GM19455 (cell line): ENCODE measurements around the gene SLC7A10.
"Not testable (repeated sequence)": the region's sequence is repeated elsewhere in the genome, so short reads cannot be mapped to it uniquely, and the experiment has no call there.

Experiments
- ATAC-seq: cut with Tn5 transposase; IDR thresholded peaks from one replicate; pipeline ENCODE4 v1.9.1; 2021; ENCODE audit not compliant: unreplicated experiment

SLC7A10 gene

DNA sequence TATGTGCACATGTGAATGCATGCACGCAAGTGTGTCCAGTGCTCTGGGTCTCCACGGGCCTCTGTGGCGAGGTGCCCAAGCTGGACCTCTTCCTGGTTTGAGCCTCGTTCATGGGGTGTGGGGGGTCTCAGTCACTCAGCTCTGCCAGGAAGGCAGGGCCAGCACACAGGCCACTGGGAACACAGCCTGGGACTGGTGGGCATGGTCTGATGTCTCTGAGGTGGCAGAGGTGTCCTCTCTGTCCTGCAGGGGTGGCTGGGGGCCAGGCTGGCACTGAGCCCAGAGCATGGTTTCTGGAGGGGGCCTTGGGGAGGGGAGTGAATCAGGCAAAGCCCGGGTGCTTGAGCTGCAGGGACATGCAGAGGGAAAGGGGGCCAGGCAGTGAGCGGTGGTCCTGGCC lies 22.1 kb downstream of the SLC7A10 start:
- no peak for ATAC-seq

DNA sequence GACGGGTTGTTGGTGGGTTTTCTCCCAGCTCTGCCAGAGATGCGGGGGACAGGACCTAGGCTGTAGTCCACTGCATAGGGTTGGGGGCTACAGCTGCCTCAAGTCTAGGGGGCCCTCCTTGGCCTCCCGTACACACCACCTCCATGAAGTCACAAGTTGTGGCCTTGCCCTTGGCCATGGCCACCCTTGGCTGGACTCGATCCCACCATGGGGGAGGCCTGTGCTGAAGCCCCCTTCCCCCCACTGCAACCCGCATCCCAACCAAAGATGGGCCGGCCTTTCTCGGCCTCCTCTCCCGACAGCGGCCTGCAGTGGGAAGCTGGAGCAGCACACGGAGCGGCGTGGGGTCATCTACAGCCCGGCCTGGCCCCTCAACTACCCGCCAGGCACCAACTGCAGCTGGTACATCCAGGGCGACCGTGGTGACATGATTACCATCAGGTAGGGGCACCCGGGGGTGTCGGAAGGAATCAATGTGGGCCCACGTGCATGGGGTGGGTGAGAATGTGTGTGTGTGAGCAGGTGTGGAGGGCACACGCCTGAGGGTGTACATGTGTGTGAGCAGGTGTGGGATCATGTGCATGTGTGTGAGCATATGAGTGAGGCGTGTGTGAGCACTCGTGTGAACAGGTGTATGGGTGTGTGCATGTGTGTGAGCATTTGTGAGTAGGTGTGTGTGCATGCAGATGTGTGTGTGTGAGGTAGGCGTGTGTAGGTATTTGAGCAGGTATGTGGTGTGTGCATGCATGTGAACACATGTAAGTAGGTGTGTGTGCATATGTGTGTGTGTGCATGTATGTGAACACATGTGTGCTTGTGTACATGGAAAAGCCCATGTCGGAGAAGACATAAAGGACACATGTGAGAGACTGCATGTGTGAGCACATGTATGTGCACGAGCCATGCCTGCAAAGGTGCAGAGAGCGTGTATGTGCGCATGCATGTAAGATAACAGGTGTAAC lies 22.8 kb downstream of the SLC7A10 start:
- no peak for ATAC-seq

DNA sequence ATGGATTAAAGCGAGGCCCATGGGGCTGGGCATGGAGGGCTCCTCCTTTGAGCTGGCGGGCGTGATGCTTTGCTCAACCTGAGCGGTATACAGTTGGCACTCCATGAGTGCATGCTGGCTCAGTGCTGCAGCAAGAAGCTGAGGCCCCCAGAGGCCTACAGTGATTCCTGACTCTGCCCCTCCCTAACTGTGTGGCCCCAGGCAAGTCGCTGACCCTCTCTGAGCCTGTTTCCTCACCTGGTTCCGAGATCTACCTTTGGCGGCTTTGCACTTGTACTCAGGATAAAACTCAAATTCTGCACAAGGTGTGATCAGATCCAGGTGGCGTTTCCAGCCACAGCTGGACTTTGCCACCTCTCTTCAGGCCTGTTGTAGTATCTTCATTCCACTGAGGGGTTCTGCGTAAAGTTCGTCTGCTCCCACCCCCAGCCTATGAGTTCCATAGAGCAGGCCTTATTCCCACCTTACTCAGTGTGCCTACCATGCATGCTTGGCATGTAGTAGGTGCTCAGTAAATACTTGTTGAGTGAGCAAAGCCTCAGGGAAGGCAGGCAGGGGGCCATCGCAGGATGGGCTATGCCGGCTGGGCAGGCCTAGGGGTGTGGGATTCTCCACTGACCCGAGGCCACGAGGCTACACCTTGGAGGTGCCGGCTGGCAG lies 23.6 kb downstream of the SLC7A10 start:
- no peak for ATAC-seq

DNA sequence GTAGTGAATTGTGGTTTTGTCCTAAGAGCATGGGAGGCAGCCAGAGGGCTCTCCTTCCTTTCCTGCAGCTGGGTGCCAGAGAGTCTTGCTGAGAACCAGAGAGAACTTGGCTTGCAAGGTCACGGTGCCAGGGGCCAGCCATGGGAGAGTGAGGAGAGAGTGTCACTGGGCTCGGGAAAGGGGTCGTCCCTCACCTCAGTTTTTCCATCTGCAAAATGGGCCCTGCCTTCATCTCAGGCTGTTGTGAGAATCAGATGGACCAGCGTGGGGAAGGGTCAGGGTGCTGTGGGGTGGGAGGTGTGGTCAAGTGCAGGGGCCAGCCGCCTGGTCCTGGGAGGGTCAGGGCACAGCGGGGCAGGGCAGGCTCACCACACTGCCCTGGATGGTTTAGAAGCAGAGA lies 24.2 kb downstream of the SLC7A10 start:
- ATAC-seq = no peak

DNA sequence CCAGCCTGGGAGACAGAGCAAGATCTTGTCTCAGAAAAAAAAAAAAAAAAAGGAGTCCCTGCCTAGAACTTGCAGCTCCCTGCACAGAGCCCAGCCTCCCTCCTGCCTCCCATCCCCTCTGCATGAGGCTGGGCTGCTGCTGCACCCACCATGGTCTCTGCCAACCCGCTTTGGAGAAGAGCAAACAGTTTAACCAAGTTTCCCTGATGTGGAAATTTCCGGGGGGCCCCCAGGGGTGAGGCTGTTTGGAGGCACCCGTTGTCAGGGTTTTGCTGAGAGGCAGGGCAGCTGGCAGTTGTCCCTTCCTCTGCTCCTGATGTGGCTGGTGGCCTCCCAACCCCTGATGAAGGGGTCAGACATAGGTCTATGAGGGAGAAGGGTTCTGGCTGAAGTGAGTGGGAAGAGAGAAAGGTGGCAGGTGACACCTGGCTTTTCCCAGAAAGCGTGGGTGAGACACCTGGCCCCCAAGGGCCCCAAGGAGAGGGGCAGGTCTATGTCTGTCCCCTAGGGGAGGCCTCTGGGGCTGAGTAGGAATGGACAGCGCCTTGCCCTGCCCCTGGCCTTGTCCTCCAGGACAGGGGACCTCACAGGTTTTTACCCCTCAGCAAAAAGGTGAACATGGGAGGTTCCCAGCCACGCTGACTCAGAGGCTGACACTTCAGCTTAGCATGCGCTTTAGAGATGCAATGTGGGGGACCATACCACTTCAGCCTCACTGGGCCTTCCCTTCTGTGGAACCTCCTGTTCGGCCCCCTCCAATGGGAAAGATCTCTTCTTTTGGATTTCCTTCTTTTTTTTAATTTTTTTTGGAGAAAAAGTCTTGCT lies 26.0 kb downstream of the SLC7A10 start:
- ATAC-seq = no peak

DNA sequence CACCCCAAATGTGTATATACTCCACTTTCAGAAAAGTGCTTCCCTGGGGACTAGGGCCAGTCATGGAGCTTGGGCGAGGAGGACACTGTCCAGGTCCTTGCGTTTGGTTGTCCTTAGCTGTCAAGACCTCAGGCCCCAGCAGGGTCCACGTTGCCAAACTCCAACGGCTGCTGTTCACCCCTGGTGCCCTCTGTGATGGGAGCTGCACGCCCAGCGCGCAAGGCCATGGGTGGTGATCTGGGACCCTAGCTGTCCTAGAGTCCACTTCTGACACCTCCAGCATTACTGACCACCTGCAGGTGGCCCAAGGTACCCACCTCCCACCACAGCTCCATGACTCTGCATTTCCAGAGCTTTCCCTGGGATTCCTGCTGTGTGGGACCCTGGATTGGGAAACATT lies 27.5 kb downstream of the SLC7A10 start:
- no peak for ATAC-seq

DNA sequence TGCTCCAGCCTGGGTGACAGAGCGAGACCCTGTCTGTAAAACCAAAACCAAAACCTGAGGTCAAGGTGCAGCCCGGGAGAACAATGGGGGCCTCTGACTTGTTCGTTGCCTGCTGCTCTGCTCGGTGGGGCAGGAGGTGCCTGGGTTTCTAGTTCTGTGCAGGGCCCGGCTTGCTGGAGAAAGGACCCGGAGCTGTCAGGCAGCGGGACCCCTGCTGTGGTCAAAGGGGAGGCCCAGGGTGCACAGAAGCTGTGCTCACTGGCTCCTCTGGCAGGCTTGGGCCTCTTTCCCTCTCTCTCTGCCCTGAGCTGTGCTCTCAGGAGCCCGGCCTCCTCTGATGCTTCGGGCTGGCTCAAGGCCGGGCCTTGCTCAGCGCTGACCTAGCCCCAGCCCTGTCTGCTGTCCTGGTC lies 28.1 kb downstream of the SLC7A10 start:
- ATAC-seq = no peak

DNA sequence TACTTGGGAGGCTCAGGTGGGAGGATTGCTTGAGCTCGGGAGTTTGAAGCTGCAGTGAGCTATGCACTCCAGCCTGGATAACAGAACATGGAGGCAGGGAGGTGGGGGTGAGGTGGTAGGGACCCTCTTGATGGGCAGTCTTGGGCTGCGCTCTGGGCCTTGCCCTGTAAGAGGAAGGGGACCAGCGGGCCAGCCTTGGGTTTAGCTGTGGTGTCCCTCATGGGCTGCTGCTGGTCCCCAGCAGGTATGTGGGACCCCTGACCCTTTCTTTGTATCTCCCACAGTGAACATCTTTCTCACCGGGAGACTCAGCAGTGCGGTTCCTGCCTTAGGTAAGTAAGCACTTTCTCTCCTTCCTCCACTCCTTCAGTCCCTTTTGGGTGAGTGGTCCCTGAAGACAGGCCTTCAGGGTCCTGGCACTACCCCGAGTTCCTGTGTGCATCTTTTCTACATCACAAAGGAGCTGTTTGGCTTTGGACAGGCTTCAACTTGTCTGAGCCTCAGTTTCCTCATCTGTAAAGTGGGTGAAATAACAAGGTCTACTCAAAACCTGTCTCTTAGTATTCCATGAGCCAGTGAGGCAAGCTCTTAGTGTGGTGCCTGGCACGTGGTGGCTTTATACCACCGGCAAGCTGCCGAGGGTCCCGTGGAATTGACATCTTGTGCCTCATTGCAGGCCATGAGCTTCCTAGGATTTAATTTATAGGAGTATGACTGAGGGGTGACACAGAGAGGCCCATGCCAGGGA lies 29.0 kb downstream of the SLC7A10 start:
- no peak for ATAC-seq

DNA sequence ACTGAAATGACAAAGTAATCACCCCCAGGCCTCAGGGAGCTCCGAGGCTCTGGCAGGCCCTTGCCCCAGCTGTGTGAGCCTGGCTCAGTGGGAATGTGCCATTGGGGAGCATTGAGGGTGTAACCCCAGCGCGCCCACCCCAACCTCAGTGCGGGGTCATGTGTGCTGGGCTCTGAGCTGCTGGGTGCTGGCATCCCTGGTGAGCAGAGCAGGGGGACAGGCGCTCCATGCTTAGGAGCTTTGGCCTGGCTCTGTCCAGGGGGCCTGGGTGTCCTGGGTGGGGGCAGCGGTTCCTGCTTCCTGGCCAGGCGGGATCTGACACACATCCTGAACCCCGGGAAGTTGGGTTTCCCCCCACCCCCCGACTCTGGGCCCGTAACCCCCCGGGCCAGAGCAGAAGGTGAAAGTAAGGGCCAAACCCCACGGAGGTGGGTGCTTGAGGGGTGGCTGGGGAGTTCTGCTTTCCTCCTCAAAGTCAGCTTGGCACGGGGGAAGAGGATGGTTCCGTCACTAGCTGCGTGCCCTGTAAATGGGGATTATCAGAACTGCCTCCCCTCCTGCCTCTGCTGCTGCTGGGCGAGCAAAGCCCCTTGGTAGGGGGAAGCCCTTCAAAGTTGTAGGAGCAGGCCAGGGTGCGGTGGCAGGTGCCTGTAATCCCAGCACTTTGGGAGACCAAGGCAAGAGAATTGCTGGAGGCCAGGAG lies 29.9 kb downstream of the SLC7A10 start:
- no peak for ATAC-seq

DNA sequence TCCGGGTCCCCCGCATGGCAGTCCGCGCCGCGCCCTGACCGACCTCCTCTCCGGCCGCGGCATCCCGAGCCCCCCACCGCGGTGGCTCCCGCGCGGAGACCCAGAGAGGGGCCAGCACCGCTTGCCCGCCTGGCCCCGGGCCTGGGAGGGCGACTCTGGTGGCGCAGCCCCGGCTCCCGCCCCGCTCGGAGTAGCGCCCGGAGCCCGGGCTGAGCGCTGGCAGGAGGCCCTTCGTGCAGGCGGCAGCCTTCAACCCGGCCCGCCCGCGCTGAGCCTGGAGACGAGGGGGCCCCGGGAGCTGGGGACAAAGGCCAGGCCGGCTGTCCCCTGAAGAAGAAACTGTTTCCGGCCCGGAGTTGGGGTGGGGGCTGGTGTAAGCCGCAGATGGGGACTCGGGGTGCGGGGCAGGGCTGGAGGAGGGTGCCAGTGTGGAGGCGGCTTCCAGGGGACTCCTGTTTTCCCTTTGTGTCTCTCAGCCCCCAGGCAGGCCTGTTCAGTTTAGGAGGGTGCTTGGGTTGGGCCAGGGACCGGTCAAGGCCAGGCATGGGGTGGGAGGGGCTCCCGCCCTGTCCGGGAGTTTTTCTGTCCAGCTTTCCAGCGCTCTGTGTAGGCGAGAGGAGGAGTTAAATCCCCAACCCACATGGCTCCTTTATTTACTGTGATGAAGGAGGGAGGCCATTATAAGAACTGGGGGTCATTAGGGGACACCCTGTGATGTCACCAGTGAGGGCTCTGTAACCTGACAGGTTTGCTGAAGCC lies 30.6 kb downstream of the SLC7A10 start:
- no peak for ATAC-seq

DNA sequence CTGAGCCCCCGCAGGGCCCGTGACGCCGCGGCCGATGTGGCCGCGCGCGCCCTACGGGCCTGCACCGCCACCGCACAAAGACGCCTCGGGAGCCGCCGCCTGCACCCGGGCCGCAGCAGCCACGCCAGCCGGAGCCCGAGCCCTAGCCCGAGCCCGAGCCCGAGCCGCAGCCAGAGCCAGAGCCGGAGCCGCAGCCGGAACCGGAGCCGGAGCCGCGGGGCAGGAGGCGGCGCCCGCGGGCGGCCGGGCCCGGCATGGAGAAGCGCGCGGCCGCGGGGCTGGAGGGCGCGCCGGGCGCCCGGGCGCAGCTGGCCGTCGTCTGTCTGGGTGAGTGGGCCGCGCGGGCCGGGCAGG lies 31.1 kb downstream of the SLC7A10 start:
- ATAC-seq = no peak

DNA sequence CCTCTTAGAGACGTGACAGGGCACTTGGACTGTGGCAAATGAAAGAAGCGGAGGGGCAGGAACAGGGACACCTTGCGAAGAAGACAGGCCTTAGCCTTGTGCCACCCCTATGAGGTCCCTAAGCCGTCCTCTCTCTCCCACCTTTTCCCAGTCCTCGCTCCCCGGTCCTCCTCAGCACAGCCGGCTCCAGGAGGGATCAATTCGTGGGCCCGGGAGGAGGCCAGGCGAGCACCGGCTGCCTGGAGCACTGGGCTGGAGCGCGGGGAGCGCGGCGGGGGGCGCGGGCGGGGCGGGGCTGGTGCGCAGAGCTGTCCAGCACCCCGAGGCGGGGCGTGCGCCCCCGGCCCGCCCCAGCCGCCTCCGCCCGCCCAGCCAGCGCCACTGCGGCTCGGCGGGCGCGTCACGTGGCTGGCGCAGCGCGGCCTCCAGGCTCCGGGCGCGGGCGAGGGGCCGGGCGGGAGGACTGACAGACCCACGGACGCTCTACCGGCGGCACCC lies 31.7 kb downstream of the SLC7A10 start, which contains the start of gene LRP3:
LRP3 (plus strand) TSS at position 466 of the 498 bp plus-strand sequence. CDS start 456 bp downstream, outside the sequence.
- ATAC-seq = no peak

DNA sequence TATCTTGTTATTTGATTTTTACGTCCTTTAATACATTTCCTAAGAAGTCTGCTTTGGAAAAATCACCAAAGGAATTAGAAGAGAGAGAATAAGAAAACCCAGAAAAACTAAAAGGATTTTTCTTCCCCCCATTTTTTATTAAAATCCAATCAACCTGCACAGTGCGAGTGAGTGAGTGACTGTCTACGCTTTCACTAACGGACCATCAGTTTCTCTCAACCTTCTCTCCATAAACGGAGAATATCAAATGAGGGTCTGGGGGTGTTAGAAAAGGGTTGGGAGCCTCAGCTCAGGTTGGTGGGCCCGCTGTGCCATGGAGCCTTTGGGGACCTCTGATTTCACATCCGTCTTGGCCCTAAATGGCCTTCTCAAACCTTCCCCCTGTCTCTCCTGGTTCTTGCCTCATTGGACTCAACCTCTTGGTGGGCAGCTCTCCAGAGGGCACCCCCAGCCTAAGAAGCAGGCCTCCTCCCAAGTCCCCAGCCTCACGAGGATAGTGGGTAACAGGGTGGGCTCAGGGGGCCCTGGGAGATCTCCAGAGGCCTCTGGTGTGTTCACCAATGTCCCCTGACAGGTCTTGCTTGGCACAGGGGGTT lies 32.3 kb downstream of the SLC7A10 start:
- no peak for ATAC-seq

DNA sequence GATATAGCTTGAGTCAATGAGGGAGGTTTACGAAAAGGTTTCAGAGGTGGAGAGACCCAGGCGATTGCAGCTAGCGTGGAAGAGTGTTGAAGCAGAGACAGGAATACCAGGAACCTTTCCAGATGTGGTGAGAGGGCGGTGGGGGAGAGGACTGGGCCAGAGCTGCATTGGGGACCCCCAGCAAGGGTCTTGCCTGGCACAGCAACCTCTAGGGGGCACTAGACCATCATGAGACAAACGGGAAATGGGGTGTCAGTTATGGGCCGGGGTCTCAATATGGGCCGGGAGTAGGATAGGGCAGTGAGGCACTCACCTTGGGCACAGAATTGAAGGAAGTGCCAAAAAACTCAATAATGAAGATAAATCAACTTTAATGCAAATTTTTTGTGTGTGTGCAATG lies 33.6 kb downstream of the SLC7A10 start:
- ATAC-seq = no peak

DNA sequence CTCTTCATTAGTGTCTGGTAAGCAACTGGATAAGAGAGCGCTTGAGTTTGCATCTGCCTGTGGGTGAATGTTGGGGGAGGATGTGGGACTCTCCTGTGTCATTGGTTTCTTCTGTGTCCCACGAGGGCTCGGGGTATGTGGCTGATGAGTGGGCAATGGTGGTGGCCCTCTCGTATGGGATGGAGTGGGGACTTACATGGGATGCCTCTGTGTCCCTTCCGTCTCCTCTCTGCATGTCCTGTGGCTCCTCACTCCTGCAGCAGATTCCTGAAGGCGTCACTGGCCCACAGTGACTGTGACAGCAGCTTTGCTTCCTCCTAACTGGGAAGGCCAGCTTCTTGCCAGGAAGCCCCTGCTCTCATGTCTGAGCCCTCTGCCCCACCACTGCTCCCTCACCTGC lies 34.1 kb downstream of the SLC7A10 start:
- no peak for ATAC-seq

DNA sequence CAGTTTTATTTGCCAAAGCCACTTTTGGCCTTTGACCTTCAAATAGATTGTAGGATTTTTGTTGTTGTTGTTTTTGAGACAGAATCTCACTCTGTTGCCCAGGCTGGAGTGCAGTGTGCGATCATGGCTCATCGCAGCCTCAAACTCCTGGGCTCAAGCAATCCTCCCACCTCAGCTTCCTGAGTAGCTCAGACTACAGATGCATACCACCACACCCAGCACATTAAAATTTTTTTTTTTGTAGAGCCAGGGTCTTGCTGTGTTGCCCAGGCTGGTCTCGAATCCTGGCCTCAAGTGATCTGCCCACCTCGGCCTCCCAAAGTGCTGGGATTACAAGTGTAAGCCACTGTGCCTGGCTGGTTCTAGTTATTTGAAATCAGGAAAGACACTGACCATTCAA lies 34.6 kb downstream of the SLC7A10 start:
- ATAC-seq = not testable (repeated sequence)

DNA sequence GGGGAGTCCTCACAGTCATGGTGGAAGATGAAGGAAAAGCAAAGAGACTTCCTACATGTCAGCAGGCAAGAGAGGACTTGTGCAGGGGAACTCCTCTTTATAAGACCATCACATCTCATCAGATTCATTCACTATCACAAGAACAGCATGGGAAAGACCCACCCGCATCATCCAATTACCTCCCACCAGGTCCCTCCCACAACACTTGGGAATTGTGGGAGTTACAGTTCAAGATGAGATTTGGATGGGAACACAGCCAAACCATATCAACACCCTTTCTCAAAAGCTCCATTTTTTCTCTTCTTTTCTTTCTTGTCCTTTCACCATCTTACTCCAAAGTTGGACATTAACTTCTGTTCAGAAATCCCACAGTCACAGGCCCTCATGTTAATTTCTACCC lies 36.2 kb downstream of the SLC7A10 start:
- ATAC-seq = no peak

DNA sequence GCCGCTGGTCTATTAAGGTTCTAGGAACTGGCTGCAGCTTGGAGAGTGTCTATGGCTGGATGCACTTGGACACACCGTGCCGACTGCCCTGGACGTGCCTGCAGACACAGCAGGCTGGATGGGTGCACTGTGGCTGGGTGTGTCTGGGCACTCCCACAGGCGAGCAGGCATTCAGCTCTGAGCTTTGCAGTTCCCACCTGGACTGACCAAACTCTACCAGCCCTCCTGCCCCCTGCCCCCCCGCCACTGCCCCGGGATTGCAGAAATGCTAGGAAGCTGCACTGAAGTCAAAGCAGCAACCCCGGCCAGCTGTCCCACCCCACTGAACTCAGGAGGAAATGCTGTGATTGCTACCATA lies 38.5 kb downstream of the SLC7A10 start:
- no peak for ATAC-seq
